WTC11 (cell line): Measurements from ENCODE around the gene KDR. TPM values are rescaled to one million over a fixed set of nuclear protein-coding genes. Genes with fewer than 3 reads are reported as not detected.

Experiments
- ATAC-seq: fragments of 200-7000 bp; cut with Tn5 transposase; 2 replicates; pipeline ENCODE4 v1.10.0; 2021; ENCODE audit warnings: mild to moderate bottlenecking, moderate library complexity
- CTCF ChIA-PET: fragments of 300-600 bp; sonication (Branson Sonifier 250); formaldehyde crosslinking; loops from one replicate; lab custom pipeline; 2021; ENCODE audit warnings: antibody characterized with exemption; lab: Charles Lee
- POLR2A ChIA-PET: fragments of 350-600 bp; sonication (Branson Sonifier 250); formaldehyde crosslinking; loops from one replicate; lab custom pipeline; 2021; ENCODE audit warnings: antibody characterized with exemption; lab: Charles Lee
- DNase-seq: peaks from one replicate; pipeline ENCODE4 v3.0.0; 2021; ENCODE audit warnings: low spot score
- H3K27ac Mint-ChIP-seq: 2 replicates; pipeline ENCODE4 v1.8.0; 2021; ENCODE audit warnings: mixed read lengths
- H3K27me3 Mint-ChIP-seq: 2 replicates; pipeline ENCODE4 v1.8.0; 2021; ENCODE audit warnings: low read depth, mild to moderate bottlenecking, moderate library complexity, mixed read lengths
- H3K36me3 Mint-ChIP-seq: 2 replicates; pipeline ENCODE4 v1.8.0; 2021; ENCODE audit warnings: mixed read lengths
- H3K4me1 Mint-ChIP-seq: 2 replicates; pipeline ENCODE4 v1.8.0; 2022; ENCODE audit warnings: mixed read lengths
- H3K4me3 Mint-ChIP-seq: 2 replicates; pipeline ENCODE4 v1.8.0; 2021; ENCODE audit warnings: mild to moderate bottlenecking, moderate library complexity, mixed read lengths
- H3K9me3 Mint-ChIP-seq: 2 replicates; pipeline ENCODE4 v1.8.0; 2021; ENCODE audit warnings: mixed read lengths
- HMGA2 ChIP-seq: fragments of 250-450 bp; sonication (Bioruptor Pico); IDR thresholded peaks from 2 replicates; pipeline ENCODE4 v1.4.0; 2021; ENCODE audit warnings: mild to moderate bottlenecking, moderate library complexity
- NR3C1 ChIP-seq: sonication (generic); formaldehyde crosslinking; conservative IDR thresholded peaks from 2 replicates; pipeline ENCODE4 v1.8.1; 2023; ENCODE audit warnings: low read depth, mild to moderate bottlenecking, missing genetic modification reagents
- OVOL2 ChIP-seq: fragments of 250-450 bp; sonication (Bioruptor Pico); IDR thresholded peaks from 2 replicates; pipeline ENCODE4 v1.9.0; 2021; ENCODE audit warnings: mild to moderate bottlenecking, borderline replicate concordance
- RELA ChIP-seq: sonication (generic); formaldehyde crosslinking; IDR thresholded peaks from 2 replicates; pipeline ENCODE4 v1.8.1; 2022; ENCODE audit warnings: missing genetic modification reagents, mild to moderate bottlenecking, borderline replicate concordance
- total RNA-seq: library from RNA; stranded (reverse); gene quantifications from 3 replicates; pipeline ENCODE4 v1.2.3, GENCODE V29; 2021
- TF ChIP-seq, protein P1 (sequence below): fragments of 250-450 bp; sonication (Bioruptor Pico); IDR thresholded peaks from 2 replicates; pipeline ENCODE4 v1.9.0; 2021; ENCODE audit warnings: mild to moderate bottlenecking
- TF ChIP-seq, protein P2 (sequence below): sonication (generic); formaldehyde crosslinking; IDR thresholded peaks from 2 replicates; pipeline ENCODE4 v1.8.1; 2022; ENCODE audit warnings: mild to moderate bottlenecking, moderate library complexity, missing genetic modification reagents
- TF ChIP-seq, protein P3 (sequence below): sonication (generic); formaldehyde crosslinking; IDR thresholded peaks from 2 replicates; pipeline ENCODE4 v1.8.1; 2022; ENCODE audit warnings: low read depth, mild to moderate bottlenecking, moderate library complexity, missing genetic modification reagents, borderline replicate concordance
- TF ChIP-seq, protein P4 (sequence below): sonication (generic); formaldehyde crosslinking; IDR thresholded peaks from 2 replicates; pipeline ENCODE4 v1.8.1; 2023; ENCODE audit warnings: mild to moderate bottlenecking, missing genetic modification reagents, moderate library complexity
- TF ChIP-seq, protein P5 (sequence below): sonication (generic); formaldehyde crosslinking; conservative IDR thresholded peaks from 2 replicates; pipeline ENCODE4 v1.8.1; 2022; ENCODE audit warnings: mild to moderate bottlenecking, missing genetic modification reagents
- TF ChIP-seq, protein P6 (sequence below): fragments of 200-600 bp; IDR thresholded peaks from 2 replicates; pipeline ENCODE4 v1.8.0; 2022; ENCODE audit warnings: antibody characterized with exemption
- TF ChIP-seq, protein P7 (sequence below): sonication (generic); formaldehyde crosslinking; IDR thresholded peaks from 2 replicates; pipeline ENCODE4 v1.8.0; 2023; ENCODE audit warnings: missing genetic modification reagents, mild to moderate bottlenecking, borderline replicate concordance
- TF ChIP-seq, protein P8 (sequence below): fragments of 250-450 bp; sonication (Bioruptor Pico); IDR thresholded peaks from 2 replicates; pipeline ENCODE4 v1.9.0; 2021; ENCODE audit warnings: mild to moderate bottlenecking

The KDR gene
- total RNA-seq, 1 experiment from 2014 or later = 80.8 TPM

DNA sequence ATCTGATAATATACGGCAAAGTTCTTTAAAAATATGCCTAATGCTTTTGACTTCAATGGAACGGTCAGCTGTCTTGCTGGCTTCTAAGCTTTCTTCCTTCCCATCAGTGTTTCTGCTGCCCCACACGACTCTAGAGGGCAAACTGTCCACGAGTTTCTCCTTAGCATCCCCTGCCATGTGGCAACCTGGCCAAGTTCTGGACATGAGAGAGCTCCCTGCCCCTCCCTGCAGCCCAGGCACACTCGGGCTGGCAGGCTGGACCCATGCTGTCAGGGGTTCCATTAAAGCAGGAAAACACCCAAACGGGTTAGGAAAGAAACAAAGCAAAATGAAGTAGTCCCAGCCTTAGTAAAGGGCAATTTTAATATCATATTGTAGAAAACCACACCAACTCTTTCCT is 38.8 kb downstream of the KDR start (continued):
- TF ChIP-seq, protein P1, sequence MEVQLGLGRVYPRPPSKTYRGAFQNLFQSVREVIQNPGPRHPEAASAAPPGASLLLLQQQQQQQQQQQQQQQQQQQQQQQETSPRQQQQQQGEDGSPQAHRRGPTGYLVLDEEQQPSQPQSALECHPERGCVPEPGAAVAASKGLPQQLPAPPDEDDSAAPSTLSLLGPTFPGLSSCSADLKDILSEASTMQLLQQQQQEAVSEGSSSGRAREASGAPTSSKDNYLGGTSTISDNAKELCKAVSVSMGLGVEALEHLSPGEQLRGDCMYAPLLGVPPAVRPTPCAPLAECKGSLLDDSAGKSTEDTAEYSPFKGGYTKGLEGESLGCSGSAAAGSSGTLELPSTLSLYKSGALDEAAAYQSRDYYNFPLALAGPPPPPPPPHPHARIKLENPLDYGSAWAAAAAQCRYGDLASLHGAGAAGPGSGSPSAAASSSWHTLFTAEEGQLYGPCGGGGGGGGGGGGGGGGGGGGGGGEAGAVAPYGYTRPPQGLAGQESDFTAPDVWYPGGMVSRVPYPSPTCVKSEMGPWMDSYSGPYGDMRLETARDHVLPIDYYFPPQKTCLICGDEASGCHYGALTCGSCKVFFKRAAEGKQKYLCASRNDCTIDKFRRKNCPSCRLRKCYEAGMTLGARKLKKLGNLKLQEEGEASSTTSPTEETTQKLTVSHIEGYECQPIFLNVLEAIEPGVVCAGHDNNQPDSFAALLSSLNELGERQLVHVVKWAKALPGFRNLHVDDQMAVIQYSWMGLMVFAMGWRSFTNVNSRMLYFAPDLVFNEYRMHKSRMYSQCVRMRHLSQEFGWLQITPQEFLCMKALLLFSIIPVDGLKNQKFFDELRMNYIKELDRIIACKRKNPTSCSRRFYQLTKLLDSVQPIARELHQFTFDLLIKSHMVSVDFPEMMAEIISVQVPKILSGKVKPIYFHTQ (CRISPR knock-in tag) = no peak
- TF ChIP-seq, protein P2, sequence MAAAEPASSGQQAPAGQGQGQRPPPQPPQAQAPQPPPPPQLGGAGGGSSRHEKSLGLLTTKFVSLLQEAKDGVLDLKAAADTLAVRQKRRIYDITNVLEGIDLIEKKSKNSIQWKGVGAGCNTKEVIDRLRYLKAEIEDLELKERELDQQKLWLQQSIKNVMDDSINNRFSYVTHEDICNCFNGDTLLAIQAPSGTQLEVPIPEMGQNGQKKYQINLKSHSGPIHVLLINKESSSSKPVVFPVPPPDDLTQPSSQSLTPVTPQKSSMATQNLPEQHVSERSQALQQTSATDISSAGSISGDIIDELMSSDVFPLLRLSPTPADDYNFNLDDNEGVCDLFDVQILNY (CRISPR knock-in tag) = no peak

DNA sequence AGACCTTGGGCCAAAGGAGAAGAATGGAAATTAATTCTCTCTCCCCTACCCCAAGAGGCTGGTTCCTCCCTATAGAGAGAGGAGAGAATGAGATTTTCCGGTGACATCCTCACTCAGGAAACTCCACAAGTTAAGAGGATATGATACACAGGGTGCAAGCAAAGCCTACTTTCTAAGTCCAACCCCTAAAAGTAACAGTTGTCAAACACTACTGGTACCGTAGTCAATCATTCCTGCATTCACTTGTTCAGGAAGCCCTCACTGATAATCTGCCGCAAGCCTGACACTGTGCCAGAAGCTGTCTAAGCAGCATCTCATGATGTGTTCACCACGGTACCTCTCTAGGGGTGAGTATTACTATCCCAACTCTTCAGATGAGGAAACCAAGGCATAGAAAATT is 41.7 kb downstream of the KDR start:
- H3K9me3 Mint-ChIP-seq = no peaks in the 10 kb centered on the region
- no peaks in the 10 kb centered on the region for H3K27me3 Mint-ChIP-seq

DNA sequence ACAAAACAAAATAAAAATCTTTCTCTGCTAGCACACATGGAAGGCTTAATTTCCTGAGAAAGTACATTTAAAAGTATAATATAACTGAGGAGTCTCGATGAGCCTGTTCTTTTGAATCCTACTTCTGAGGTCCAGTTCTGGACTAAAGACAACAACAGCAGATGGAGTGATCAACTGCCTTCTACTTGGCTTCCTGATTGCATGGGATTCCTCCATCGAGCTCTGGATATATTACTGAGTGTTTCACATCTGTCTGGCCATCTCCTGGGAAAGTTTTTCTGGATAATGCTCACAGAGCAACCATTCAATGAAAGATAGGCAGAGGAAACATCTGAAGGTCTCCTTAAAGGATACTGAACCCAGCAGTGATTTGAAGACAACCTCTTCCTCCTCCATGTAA is 42.6 kb downstream of the KDR start:
- peaks cover 33% of the 10 kb centered on the region for H3K4me1 Mint-ChIP-seq
- no peaks in the 10 kb centered on the region for H3K27me3 Mint-ChIP-seq
- ChIA-PET CTCF (no interaction called here), POLR2A (no interaction called here)
- peaks cover 91% of the 10 kb centered on the region for H3K36me3 Mint-ChIP-seq
- DNase-seq = no peak
- no peak for ATAC-seq
- TF ChIP-seq HMGA2 (CRISPR knock-in tag) (no peak), OVOL2 (CRISPR knock-in tag) (no peak), RELA (CRISPR knock-in tag) (no peak)
- TF ChIP-seq, protein P3, sequence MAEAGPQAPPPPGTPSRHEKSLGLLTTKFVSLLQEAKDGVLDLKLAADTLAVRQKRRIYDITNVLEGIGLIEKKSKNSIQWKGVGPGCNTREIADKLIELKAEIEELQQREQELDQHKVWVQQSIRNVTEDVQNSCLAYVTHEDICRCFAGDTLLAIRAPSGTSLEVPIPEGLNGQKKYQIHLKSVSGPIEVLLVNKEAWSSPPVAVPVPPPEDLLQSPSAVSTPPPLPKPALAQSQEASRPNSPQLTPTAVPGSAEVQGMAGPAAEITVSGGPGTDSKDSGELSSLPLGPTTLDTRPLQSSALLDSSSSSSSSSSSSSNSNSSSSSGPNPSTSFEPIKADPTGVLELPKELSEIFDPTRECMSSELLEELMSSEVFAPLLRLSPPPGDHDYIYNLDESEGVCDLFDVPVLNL (CRISPR knock-in tag) = no peak
- TF ChIP-seq, protein P4, sequence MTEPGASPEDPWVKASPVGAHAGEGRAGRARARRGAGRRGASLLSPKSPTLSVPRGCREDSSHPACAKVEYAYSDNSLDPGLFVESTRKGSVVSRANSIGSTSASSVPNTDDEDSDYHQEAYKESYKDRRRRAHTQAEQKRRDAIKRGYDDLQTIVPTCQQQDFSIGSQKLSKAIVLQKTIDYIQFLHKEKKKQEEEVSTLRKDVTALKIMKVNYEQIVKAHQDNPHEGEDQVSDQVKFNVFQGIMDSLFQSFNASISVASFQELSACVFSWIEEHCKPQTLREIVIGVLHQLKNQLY (CRISPR knock-in tag) = no peak
- TF ChIP-seq, protein P5, sequence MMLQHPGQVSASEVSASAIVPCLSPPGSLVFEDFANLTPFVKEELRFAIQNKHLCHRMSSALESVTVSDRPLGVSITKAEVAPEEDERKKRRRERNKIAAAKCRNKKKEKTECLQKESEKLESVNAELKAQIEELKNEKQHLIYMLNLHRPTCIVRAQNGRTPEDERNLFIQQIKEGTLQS = no peak
- TF ChIP-seq, protein P2 (CRISPR knock-in tag) = no peak
- TF ChIP-seq, protein P6, sequence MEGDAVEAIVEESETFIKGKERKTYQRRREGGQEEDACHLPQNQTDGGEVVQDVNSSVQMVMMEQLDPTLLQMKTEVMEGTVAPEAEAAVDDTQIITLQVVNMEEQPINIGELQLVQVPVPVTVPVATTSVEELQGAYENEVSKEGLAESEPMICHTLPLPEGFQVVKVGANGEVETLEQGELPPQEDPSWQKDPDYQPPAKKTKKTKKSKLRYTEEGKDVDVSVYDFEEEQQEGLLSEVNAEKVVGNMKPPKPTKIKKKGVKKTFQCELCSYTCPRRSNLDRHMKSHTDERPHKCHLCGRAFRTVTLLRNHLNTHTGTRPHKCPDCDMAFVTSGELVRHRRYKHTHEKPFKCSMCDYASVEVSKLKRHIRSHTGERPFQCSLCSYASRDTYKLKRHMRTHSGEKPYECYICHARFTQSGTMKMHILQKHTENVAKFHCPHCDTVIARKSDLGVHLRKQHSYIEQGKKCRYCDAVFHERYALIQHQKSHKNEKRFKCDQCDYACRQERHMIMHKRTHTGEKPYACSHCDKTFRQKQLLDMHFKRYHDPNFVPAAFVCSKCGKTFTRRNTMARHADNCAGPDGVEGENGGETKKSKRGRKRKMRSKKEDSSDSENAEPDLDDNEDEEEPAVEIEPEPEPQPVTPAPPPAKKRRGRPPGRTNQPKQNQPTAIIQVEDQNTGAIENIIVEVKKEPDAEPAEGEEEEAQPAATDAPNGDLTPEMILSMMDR = no peak
- no peaks in the 10 kb centered on the region for H3K9me3 Mint-ChIP-seq
- no peak overlapping the region for H3K27ac Mint-ChIP-seq
- no peak overlapping the region for H3K4me3 Mint-ChIP-seq

More for the DNA sequence above, 41.7 kb downstream of the KDR start:
- TF ChIP-seq, protein P7, sequence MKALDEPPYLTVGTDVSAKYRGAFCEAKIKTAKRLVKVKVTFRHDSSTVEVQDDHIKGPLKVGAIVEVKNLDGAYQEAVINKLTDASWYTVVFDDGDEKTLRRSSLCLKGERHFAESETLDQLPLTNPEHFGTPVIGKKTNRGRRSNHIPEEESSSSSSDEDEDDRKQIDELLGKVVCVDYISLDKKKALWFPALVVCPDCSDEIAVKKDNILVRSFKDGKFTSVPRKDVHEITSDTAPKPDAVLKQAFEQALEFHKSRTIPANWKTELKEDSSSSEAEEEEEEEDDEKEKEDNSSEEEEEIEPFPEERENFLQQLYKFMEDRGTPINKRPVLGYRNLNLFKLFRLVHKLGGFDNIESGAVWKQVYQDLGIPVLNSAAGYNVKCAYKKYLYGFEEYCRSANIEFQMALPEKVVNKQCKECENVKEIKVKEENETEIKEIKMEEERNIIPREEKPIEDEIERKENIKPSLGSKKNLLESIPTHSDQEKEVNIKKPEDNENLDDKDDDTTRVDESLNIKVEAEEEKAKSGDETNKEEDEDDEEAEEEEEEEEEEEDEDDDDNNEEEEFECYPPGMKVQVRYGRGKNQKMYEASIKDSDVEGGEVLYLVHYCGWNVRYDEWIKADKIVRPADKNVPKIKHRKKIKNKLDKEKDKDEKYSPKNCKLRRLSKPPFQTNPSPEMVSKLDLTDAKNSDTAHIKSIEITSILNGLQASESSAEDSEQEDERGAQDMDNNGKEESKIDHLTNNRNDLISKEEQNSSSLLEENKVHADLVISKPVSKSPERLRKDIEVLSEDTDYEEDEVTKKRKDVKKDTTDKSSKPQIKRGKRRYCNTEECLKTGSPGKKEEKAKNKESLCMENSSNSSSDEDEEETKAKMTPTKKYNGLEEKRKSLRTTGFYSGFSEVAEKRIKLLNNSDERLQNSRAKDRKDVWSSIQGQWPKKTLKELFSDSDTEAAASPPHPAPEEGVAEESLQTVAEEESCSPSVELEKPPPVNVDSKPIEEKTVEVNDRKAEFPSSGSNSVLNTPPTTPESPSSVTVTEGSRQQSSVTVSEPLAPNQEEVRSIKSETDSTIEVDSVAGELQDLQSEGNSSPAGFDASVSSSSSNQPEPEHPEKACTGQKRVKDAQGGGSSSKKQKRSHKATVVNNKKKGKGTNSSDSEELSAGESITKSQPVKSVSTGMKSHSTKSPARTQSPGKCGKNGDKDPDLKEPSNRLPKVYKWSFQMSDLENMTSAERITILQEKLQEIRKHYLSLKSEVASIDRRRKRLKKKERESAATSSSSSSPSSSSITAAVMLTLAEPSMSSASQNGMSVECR (CRISPR knock-in tag) = no peak
- TF ChIP-seq NR3C1 (no peak), OVOL2 (CRISPR knock-in tag) (no peak)
- TF ChIP-seq, protein P8, sequence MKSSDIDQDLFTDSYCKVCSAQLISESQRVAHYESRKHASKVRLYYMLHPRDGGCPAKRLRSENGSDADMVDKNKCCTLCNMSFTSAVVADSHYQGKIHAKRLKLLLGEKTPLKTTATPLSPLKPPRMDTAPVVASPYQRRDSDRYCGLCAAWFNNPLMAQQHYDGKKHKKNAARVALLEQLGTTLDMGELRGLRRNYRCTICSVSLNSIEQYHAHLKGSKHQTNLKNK (CRISPR knock-in tag) = no peak
- Mint-ChIP-seq H3K4me1 (peaks cover 43% of the 10 kb centered on the region), H3K4me3 (no peak overlapping the region), H3K27ac (no peak overlapping the region), H3K36me3 (peaks cover 96% of the 10 kb centered on the region)
- DNase-seq = no peak
- ATAC-seq = no peak
- CTCF ChIA-PET = no interaction called here
- POLR2A ChIA-PET = no interaction called here
